Measurements from ENCODE around the gene CYB561.

DNA sequence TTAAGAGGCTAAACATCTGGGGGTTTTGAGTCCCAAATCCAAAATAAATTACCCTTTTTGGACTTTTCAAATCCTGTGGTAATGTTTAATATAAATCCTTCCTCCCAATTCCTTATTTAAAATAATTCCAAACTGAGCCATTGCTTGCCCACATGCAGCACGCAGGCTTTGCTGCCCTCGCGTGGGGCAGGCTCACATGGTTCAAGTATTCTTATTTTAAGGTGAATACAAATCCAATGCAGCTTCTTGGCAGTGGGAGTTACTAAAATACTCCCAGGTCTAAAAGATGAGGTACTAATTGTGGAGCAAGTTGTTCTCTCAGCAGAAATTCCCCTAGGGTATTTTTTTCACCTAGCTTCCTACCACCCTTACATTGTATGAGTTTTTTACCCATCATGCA, 33.0 kb downstream of the CYB561 start:
- no peak for TF ChIP-seq ZSCAN29 (IDR thresholded peaks at IDR 0.05)
- no peak for TF ChIP-seq MXI1 (IDR thresholded peaks at IDR 0.05; ENCODE audit: low read depth, low read length)
- TF ChIP-seq, protein P1, sequence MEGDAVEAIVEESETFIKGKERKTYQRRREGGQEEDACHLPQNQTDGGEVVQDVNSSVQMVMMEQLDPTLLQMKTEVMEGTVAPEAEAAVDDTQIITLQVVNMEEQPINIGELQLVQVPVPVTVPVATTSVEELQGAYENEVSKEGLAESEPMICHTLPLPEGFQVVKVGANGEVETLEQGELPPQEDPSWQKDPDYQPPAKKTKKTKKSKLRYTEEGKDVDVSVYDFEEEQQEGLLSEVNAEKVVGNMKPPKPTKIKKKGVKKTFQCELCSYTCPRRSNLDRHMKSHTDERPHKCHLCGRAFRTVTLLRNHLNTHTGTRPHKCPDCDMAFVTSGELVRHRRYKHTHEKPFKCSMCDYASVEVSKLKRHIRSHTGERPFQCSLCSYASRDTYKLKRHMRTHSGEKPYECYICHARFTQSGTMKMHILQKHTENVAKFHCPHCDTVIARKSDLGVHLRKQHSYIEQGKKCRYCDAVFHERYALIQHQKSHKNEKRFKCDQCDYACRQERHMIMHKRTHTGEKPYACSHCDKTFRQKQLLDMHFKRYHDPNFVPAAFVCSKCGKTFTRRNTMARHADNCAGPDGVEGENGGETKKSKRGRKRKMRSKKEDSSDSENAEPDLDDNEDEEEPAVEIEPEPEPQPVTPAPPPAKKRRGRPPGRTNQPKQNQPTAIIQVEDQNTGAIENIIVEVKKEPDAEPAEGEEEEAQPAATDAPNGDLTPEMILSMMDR (IDR thresholded peaks at IDR 0.05 in 2 of 3, conservative IDR thresholded peaks at IDR 0.05 in 1 of 3; ENCODE audit: control insufficient read depth in 2 of 3, extremely low read depth in 1 of 3, insufficient read depth in 1 of 3, low read depth in 3 of 3, low read length in 3 of 3): no peak
- TF ChIP-seq, protein P2, sequence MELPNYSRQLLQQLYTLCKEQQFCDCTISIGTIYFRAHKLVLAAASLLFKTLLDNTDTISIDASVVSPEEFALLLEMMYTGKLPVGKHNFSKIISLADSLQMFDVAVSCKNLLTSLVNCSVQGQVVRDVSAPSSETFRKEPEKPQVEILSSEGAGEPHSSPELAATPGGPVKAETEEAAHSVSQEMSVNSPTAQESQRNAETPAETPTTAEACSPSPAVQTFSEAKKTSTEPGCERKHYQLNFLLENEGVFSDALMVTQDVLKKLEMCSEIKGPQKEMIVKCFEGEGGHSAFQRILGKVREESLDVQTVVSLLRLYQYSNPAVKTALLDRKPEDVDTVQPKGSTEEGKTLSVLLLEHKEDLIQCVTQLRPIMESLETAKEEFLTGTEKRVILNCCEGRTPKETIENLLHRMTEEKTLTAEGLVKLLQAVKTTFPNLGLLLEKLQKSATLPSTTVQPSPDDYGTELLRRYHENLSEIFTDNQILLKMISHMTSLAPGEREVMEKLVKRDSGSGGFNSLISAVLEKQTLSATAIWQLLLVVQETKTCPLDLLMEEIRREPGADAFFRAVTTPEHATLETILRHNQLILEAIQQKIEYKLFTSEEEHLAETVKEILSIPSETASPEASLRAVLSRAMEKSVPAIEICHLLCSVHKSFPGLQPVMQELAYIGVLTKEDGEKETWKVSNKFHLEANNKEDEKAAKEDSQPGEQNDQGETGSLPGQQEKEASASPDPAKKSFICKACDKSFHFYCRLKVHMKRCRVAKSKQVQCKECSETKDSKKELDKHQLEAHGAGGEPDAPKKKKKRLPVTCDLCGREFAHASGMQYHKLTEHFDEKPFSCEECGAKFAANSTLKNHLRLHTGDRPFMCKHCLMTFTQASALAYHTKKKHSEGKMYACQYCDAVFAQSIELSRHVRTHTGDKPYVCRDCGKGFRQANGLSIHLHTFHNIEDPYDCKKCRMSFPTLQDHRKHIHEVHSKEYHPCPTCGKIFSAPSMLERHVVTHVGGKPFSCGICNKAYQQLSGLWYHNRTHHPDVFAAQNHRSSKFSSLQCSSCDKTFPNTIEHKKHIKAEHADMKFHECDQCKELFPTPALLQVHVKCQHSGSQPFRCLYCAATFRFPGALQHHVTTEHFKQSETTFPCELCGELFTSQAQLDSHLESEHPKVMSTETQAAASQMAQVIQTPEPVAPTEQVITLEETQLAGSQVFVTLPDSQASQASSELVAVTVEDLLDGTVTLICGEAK (IDR thresholded peaks at IDR 0.05; ENCODE audit: borderline replicate concordance): no peak
- no peak for TF ChIP-seq CHD1 (IDR thresholded peaks at IDR 0.05; ENCODE audit: low read depth, low read length)
- TF ChIP-seq SUPT20H (IDR thresholded peaks at IDR 0.05; ENCODE audit: borderline replicate concordance, control insufficient read depth, low read depth, low read length): no peak
- TF ChIP-seq, protein P3, sequence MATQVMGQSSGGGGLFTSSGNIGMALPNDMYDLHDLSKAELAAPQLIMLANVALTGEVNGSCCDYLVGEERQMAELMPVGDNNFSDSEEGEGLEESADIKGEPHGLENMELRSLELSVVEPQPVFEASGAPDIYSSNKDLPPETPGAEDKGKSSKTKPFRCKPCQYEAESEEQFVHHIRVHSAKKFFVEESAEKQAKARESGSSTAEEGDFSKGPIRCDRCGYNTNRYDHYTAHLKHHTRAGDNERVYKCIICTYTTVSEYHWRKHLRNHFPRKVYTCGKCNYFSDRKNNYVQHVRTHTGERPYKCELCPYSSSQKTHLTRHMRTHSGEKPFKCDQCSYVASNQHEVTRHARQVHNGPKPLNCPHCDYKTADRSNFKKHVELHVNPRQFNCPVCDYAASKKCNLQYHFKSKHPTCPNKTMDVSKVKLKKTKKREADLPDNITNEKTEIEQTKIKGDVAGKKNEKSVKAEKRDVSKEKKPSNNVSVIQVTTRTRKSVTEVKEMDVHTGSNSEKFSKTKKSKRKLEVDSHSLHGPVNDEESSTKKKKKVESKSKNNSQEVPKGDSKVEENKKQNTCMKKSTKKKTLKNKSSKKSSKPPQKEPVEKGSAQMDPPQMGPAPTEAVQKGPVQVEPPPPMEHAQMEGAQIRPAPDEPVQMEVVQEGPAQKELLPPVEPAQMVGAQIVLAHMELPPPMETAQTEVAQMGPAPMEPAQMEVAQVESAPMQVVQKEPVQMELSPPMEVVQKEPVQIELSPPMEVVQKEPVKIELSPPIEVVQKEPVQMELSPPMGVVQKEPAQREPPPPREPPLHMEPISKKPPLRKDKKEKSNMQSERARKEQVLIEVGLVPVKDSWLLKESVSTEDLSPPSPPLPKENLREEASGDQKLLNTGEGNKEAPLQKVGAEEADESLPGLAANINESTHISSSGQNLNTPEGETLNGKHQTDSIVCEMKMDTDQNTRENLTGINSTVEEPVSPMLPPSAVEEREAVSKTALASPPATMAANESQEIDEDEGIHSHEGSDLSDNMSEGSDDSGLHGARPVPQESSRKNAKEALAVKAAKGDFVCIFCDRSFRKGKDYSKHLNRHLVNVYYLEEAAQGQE (IDR thresholded peaks at IDR 0.05; ENCODE audit: low read depth, low read length): no peak
- TF ChIP-seq, protein P4, sequence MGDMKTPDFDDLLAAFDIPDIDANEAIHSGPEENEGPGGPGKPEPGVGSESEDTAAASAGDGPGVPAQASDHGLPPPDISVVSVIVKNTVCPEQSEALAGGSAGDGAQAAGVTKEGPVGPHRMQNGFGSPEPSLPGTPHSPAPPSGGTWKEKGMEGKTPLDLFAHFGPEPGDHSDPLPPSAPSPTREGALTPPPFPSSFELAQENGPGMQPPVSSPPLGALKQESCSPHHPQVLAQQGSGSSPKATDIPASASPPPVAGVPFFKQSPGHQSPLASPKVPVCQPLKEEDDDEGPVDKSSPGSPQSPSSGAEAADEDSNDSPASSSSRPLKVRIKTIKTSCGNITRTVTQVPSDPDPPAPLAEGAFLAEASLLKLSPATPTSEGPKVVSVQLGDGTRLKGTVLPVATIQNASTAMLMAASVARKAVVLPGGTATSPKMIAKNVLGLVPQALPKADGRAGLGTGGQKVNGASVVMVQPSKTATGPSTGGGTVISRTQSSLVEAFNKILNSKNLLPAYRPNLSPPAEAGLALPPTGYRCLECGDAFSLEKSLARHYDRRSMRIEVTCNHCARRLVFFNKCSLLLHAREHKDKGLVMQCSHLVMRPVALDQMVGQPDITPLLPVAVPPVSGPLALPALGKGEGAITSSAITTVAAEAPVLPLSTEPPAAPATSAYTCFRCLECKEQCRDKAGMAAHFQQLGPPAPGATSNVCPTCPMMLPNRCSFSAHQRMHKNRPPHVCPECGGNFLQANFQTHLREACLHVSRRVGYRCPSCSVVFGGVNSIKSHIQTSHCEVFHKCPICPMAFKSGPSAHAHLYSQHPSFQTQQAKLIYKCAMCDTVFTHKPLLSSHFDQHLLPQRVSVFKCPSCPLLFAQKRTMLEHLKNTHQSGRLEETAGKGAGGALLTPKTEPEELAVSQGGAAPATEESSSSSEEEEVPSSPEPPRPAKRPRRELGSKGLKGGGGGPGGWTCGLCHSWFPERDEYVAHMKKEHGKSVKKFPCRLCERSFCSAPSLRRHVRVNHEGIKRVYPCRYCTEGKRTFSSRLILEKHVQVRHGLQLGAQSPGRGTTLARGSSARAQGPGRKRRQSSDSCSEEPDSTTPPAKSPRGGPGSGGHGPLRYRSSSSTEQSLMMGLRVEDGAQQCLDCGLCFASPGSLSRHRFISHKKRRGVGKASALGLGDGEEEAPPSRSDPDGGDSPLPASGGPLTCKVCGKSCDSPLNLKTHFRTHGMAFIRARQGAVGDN (IDR thresholded peaks at IDR 0.05): no peak
- no peak for TF ChIP-seq CBFB (IDR thresholded peaks at IDR 0.05; ENCODE audit: low read depth)
- TF ChIP-seq, protein P5, sequence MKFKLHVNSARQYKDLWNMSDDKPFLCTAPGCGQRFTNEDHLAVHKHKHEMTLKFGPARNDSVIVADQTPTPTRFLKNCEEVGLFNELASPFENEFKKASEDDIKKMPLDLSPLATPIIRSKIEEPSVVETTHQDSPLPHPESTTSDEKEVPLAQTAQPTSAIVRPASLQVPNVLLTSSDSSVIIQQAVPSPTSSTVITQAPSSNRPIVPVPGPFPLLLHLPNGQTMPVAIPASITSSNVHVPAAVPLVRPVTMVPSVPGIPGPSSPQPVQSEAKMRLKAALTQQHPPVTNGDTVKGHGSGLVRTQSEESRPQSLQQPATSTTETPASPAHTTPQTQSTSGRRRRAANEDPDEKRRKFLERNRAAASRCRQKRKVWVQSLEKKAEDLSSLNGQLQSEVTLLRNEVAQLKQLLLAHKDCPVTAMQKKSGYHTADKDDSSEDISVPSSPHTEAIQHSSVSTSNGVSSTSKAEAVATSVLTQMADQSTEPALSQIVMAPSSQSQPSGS (IDR thresholded peaks at IDR 0.05; ENCODE audit: low read length): no peak
- no peak for TF ChIP-seq EP300 (IDR thresholded peaks at IDR 0.05; ENCODE audit: borderline replicate concordance in 1 of 2, control insufficient read depth in 1 of 2, low read depth in 2 of 2, low read length in 2 of 2)
- no peak for TF ChIP-seq NRF1 (conservative IDR thresholded peaks at IDR 0.05; ENCODE audit: low read depth, low read length)
- TF ChIP-seq POLR2AphosphoS5 (IDR thresholded peaks at IDR 0.05; ENCODE audit: low read length): no peak
- no peak for TF ChIP-seq YBX1 (IDR thresholded peaks at IDR 0.05)

Data from GM12878 (cell line).